ENCODE measurements around the gene WFS1.

Gene WFS1

GRCh38 chr4:6281436-6282313, 12.0 kb downstream of the WFS1 start:
- no peak for DNase-seq

DNA sequence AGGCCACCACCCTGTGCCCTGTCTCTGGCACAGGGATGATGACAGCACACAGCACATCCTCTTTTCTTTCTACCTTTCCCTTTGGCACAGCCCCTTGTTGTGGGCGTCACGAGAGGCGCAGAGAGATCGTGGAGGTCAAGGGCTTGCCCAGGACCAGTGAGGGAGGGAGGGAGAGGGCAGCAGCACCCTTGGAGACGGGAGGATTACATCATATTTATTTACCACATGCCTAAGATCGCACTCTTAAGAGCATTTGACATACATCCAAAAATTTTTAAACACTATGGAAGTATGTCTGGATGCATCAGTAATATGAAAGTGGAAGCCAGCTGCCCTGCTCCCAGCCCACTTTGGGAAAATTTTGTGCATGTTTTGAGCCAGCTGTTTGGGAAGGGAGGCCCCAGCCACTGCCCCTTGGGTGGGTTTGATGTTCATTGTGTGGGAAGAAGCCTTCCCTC, 12.7 kb downstream of the WFS1 start:
- DNase-seq = no peak

DNA sequence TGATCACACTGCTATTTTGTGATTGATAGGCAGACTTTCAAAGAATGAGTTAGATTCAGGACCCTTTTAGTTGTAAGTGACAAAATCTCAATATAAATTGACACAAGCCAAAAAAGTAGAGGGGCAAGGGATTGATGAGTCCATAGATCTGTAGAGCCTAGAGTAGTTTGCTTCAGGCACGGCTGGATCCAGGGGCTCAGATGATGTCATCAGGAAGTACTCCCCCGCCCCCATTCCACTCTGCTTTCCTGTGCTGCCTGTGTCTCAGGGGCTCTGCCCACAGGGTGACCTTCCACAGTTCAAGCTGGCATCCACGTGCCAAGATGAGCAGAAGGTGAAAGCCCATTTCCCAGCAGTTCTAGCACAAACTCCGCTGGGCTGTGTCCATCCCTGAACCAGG, 13.6 kb downstream of the WFS1 start:
- no peak for DNase-seq

DNA sequence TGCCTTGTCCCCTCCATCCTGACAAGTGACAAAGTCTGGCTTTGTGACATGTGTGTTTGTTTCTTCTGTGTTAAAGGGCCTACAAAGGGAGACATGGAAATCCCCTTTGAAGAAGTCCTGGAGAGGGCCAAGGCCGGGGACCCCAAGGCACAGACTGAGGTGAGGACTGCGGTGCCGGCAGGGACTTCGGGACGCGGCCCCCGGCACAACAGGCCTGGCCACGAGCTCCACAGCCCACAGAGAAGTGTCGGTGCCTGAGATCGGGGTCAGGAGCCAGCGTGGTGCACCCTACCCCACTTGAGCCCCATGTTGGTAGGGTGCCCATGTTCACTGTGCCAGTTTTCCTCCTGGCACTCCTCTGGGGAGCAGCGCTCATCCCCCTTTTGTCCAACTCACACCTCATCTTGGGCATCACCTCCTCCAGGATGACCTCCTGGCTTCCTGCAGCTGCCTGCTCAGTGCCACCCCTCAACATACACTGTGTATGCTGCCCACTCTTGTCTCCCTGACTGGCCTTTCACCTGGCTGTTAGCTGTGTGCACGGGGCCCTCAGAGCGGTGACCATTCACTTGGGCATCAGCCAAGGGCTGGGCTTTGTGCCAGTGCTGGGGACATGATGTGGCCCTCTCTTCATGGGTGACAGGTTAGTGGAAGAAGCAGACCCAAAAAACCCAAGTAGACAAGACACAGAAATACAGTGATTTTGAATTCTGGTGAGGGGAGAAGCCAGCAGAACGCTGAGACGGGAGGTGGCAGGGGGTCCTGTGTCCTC, 17.6 kb downstream of the WFS1 start:
- no peak for DNase-seq

- DNase-seq = no peak
Measured at GRCh38 chr4:6288342-6288741, 18.7 kb downstream of the WFS1 start.

DNA sequence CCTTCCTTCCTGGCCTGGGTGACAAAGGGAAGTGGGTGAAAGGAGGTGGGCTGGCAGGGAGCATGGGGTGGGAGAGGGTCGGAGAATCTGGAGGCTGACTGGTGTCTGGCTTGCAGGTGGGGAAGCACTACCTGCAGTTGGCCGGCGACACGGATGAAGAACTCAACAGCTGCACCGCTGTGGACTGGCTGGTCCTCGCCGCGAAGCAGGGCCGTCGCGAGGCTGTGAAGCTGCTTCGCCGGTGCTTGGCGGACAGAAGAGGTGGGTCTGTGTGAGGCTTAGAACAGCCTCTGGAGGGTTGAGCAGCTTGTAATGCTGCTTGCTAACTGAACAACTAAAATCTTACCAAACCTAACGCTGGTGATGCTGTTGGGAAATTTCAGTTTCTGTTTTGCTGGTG, 19.2 kb downstream of the WFS1 start:
- no peak for DNase-seq

DNA sequence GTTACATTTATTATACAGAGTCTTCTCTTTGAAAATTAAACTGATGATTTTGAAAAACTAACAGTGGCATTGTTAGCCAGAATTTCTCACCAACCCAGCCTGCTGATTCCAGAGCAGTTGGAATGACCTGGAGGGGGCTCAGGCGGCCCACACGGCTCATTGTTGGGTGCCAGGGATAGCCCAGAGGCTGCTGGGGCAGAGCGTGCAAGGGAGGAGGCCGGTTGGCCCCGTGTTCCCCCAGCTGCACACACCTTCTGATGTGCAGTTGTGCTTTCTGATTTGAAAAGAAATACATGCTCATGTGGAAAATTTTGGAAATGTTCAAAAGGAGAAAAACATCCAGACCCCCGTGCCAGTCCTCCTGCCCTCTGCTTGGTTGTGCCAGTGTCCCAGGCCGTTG, 20.6 kb downstream of the WFS1 start:
- no peak for DNase-seq

DNA sequence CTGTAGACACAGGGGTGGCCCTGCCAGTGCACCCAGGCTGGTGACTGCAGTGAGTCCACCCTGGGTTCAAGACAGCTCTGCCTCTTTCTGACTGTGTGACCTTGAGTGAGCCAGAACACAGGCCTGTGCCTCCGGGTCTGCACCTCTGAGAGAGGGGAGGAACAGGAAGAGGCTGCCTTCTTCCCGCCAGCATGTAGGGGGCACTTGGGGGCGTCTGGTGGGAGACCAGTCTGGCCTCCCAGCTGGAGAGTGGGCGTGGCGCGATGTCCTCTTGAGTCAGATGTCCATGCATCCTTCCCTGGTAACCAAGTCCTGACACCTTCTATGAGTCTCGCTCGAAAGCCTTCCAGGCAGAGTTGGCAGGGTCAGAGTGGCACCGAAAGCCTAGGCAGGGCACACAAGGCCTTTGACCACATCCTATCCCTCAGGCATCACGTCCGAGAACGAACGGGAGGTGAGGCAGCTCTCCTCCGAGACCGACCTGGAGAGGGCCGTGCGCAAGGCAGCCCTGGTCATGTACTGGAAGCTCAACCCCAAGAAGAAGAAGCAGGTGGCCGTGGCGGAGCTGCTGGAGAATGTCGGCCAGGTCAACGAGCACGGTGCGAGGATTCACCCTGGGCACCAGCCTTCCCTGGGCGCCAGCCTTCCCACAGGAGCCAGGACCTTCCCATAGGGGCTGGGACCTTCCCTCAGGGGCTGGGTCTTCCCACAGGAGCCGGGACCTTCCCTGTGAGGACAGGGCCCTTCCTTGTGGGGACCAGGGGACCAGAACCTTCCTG, 21.3 kb downstream of the WFS1 start:
- DNase-seq = no peak

- DNase-seq = no peak
Measured at GRCh38 chr4:6291784-6292297, 22.2 kb downstream of the WFS1 start.

GRCh38 chr4:6292376-6293096, 22.9 kb downstream of the WFS1 start:
- DNase-seq = no peak

DNA sequence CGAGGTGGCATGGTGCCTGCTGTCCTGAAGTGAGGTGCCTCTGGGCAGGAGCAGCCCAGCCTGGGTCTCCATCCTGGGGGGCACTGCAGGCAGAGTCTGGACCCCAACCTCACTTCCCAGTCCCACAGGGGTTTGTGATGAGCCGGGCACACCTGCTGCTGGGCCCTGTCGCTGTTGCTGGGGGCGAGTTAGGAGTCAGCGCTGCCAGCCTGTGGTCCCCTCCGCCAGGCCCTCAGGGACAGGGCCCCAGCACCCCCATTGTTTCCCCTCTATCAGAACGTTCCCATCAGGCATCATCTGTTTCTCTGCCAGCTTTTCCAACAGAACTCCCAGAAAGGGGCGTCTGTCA, 23.4 kb downstream of the WFS1 start:
- no peak for DNase-seq

DNA sequence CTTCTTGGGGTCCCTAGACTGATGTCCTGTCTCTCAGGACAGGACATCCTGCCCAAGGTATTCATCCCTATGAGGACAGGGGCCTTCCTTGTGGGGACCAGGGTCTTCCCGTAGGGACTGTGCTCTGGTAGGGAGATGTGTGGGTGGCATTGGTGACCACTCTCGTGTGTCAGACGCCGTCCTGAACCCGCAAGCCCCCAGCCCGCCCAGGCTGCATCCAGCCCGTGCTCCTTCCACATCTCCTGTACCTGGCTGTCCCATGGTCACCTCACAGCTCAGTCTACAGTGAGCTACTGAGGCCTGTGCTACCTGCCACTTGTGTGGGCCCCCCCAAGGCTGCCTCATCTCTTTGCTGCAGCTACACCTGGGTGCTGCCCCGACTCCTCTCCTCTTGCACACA, 24.0 kb downstream of the WFS1 start:
- DNase-seq = no peak

- DNase-seq = no peak
Measured at GRCh38 chr4:6294705-6295421, 25.2 kb downstream of the WFS1 start.

- DNase-seq = no peak
Measured at GRCh38 chr4:6295495-6295894, 25.8 kb downstream of the WFS1 start.

- DNase-seq = no peak
Measured at GRCh38 chr4:6296026-6296425, 26.4 kb downstream of the WFS1 start.

DNA sequence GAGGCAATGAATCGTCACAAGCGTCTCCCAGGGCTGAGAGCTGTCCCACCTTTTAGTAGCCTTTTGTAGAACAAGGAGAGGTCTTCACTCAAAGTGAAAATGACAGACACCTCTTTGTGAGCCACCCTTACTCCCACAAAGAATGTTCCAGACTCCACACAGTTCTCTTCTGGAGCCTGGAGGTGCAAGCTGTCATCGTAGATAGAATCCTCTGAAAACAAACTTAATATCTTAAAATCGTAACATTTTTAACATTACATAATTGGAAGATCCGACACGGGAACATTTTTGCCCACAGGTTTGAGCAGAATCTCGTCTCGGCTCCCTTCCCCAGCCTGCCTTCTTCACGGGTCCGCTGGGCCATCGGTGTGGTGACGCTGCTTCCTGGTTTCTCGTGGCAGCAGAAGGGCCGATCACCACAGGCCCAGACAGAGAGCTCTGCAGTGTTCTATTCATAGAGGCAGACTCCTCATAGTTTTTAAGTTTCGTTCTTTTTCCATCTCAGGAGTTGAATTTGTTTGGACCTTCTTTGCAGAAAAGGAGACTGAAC, 27.7 kb downstream of the WFS1 start:
- no peak for DNase-seq

DNA sequence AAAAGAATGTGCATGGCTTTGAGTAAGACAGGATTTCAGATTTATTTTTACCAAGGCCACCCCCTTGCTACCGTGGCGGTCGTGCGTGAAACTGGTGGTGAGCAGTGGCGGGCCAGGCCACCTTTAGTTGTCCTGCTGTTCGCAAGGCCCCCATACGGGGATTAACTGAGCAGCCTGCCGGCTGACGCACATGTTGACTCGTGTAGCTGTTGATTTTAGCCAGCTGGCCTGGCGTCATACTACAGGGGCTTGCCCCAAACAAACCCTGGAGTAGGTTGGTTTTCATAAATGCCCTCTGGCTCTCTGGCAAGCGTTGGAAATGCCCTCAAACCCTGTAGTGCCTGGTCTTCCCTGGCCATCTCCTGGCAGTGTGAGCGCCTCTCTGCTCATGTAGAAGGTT, 28.4 kb downstream of the WFS1 start:
- DNase-seq = no peak

- no peak for DNase-seq
Measured at GRCh38 chr4:6298852-6299251, 29.2 kb downstream of the WFS1 start.

GRCh38 chr4:6299875-6300274, 30.2 kb downstream of the WFS1 start:
- DNase-seq = no peak

- DNase-seq = no peak
Measured at GRCh38 chr4:6300359-6300758, 30.7 kb downstream of the WFS1 start.

DNA sequence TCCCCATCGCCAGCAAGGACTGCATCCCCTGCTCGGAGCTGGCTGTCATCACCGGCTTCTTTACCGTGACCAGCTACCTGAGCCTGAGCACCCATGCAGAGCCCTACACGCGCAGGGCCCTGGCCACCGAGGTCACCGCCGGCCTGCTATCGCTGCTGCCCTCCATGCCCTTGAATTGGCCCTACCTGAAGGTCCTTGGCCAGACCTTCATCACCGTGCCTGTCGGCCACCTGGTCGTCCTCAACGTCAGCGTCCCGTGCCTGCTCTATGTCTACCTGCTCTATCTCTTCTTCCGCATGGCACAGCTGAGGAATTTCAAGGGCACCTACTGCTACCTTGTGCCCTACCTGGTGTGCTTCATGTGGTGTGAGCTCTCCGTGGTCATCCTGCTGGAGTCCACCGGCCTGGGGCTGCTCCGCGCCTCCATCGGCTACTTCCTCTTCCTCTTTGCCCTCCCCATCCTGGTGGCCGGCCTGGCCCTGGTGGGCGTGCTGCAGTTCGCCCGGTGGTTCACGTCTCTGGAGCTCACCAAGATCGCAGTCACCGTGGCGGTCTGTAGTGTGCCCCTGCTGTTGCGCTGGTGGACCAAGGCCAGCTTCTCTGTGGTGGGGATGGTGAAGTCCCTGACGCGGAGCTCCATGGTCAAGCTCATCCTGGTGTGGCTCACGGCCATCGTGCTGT, 31.5 kb downstream of the WFS1 start:
- no peak for DNase-seq
